Renal cortex interstitium (tissue), 11 donors: Measurements from ENCODE around the gene FAM241B. TPM values are rescaled to one million over a fixed set of nuclear protein-coding genes. Genes with fewer than 3 reads are reported as not detected.

Source experiments
- DNase-seq, 11 donors: peaks; one replicate each; pipeline ENCODE4 v3.0.0-alpha.2; 2013; ENCODE audit warnings: low read depth in 9 of 11, low spot score in 4 of 11; ENCODE audit errors: extremely low read depth in 1 of 11
- polyA plus RNA-seq, 3 donors: library from polyadenylated mRNA; unstranded; fragments of 120-200 nt; gene quantifications; one replicate each; pipeline ENCODE4 v1.2.1, GENCODE V29; 2013; ENCODE audit not compliant: insufficient read length in 3 of 3

FAM241B gene
- polyA plus RNA-seq, 3 donors = 9.4 to 10.0 (median 9.9) TPM

- no peak for DNase-seq
These were observed 53.0 kb downstream of the FAM241B start for GRCh38 chr10:69682955-69683474.

Other genes with a start within 250 kb of the FAM241B start
- gene TACR2, start 213.3 kb upstream of the FAM241B start, polyA plus RNA-seq = under 1 TPM in 2 of 3 donors, not detected in 1; 0.18 to 0.47 TPM
- gene TSPAN15, start 178.8 kb upstream of the FAM241B start, polyA plus RNA-seq = 10 to 100 TPM; 42.3 to 56.0 (median 46.8) TPM
- not detected for gene NEUROG3, start 56.8 kb upstream of the FAM241B start, polyA plus RNA-seq
- gene COL13A1, start 171.7 kb downstream of the FAM241B start, polyA plus RNA-seq = 10 to 100 TPM; 23.1 to 28.3 (median 23.4) TPM